ENCODE measurements around the gene NFE2L1.
"Not testable (repeated sequence)": the region's sequence is repeated elsewhere in the genome, so short reads cannot be mapped to it uniquely, and the experiment has no call there.

The NFE2L1 gene

GRCh38 chr17:48047741-48048383 is at the start of gene NFE2L1:
Gene NFE2L1, plus strand, starts transcription at chr17:48048359. Its CDS starts 2,760 bp downstream, at chr17:48051119.
- peak; percentile 98 for DNase-seq (ENCODE audit: low spot score)

GRCh38 chr17:47999582-47999981 is 48.6 kb upstream of the NFE2L1 start:
- peak; percentile 20 for DNase-seq (ENCODE audit: low spot score)

- DNase-seq (ENCODE audit: low spot score) = no peak
Observed at GRCh38 chr17:48001197-48001596, 47.0 kb upstream of the NFE2L1 start.

- DNase-seq (ENCODE audit: low spot score) = not testable (repeated sequence)
Observed at GRCh38 chr17:48001657-48002056, 46.5 kb upstream of the NFE2L1 start.

- DNase-seq (ENCODE audit: low spot score) = peak; percentile 63
Observed at GRCh38 chr17:48002266-48002915, 45.8 kb upstream of the NFE2L1 start.

GRCh38 chr17:48002916-48003416 is 45.2 kb upstream of the NFE2L1 start:
- no peak for DNase-seq (ENCODE audit: low spot score)

GRCh38 chr17:48003417-48004151 is 44.6 kb upstream of the NFE2L1 start:
- no peak for DNase-seq (ENCODE audit: low spot score)

- no peak for DNase-seq (ENCODE audit: low spot score)
Observed at GRCh38 chr17:48004983-48005382, 43.2 kb upstream of the NFE2L1 start.

- no peak for DNase-seq (ENCODE audit: low spot score)
Observed at GRCh38 chr17:48006936-48007709, 41.0 kb upstream of the NFE2L1 start.

- DNase-seq (ENCODE audit: low spot score) = no peak
Observed at GRCh38 chr17:48010193-48010592, 38.0 kb upstream of the NFE2L1 start.

GRCh38 chr17:48011405-48012150 is 36.6 kb upstream of the NFE2L1 start:
- DNase-seq (ENCODE audit: low spot score) = peak; percentile 74

- peak; percentile 60 for DNase-seq (ENCODE audit: low spot score)
Observed at GRCh38 chr17:48012151-48012520, 36.0 kb upstream of the NFE2L1 start.

- DNase-seq (ENCODE audit: low spot score) = no peak
Observed at GRCh38 chr17:48012654-48013053, 35.5 kb upstream of the NFE2L1 start.

- no peak for DNase-seq (ENCODE audit: low spot score)
Observed at GRCh38 chr17:48013876-48014594, 34.1 kb upstream of the NFE2L1 start.

GRCh38 chr17:48014595-48015111 is 33.5 kb upstream of the NFE2L1 start:
- DNase-seq (ENCODE audit: low spot score) = no peak

GRCh38 chr17:48016112-48016511 is 32.0 kb upstream of the NFE2L1 start:
- no peak for DNase-seq (ENCODE audit: low spot score)

GRCh38 chr17:48017817-48018158 is 30.4 kb upstream of the NFE2L1 start:
- DNase-seq (ENCODE audit: low spot score) = not testable (repeated sequence)

- DNase-seq (ENCODE audit: low spot score) = no peak
Observed at GRCh38 chr17:48021934-48022333, 26.2 kb upstream of the NFE2L1 start.

GRCh38 chr17:48022901-48023300 is 25.3 kb upstream of the NFE2L1 start:
- DNase-seq (ENCODE audit: low spot score) = no peak

GRCh38 chr17:48023400-48024148 is 24.6 kb upstream of the NFE2L1 start:
- DNase-seq (ENCODE audit: low spot score) = peak; percentile 71

Data from AG08395 (cell line).